Osteoblast (primary cell): ENCODE results near the gene FTH1. TPM values are rescaled to one million over a fixed set of nuclear protein-coding genes. Genes with fewer than 3 reads are reported as not detected.
"Not testable (repeated sequence)": the region's sequence is repeated elsewhere in the genome, so short reads cannot be mapped to it uniquely, and the experiment has no call there.

Experiments
- DNase-seq: peaks from one replicate; pipeline ENCODE4 v3.0.0; 2011; ENCODE audit warnings: low spot score, mixed read lengths; ENCODE audit not compliant: insufficient read length; ENCODE audit errors: missing footprints
- H2AFZ ChIP-seq: 2 replicates; pipeline ENCODE4 v1.6.0; 2011; ENCODE audit warnings: mild to moderate bottlenecking, low read length
- H3K27ac ChIP-seq: 2 replicates; pipeline ENCODE4 v1.5.1; 2011; ENCODE audit warnings: mild to moderate bottlenecking, low read depth, low read length, moderate library complexity
- H3K27me3 ChIP-seq: 2 replicates; pipeline ENCODE4 v1.6.0; 2012; ENCODE audit warnings: mild to moderate bottlenecking, control low read depth, inconsistent platforms, low read length, moderate library complexity; ENCODE audit not compliant: insufficient read depth
- H3K36me3 ChIP-seq: 2 replicates; pipeline ENCODE4 v1.5.1; 2011; ENCODE audit warnings: mild to moderate bottlenecking, low read length, control low read depth, moderate library complexity; ENCODE audit not compliant: insufficient read depth
- H3K4me1 ChIP-seq: 2 replicates; pipeline ENCODE4 v1.5.1; 2011; ENCODE audit warnings: mild to moderate bottlenecking, low read length, control low read depth, moderate library complexity; ENCODE audit not compliant: insufficient read depth
- H3K4me2 ChIP-seq: 2 replicates; pipeline ENCODE4 v1.6.0; 2011; ENCODE audit warnings: mild to moderate bottlenecking, low read length; ENCODE audit not compliant: insufficient read depth
- H3K4me3 ChIP-seq: fragments of 200-600 bp; sonication (generic); 3 replicates; pipeline ENCODE4 v1.5.1; 2012; ENCODE audit warnings: mild to moderate bottlenecking, low read length, inconsistent platforms; ENCODE audit not compliant: insufficient read depth
- H3K79me2 ChIP-seq: 2 replicates; pipeline ENCODE4 v1.6.0; 2012; ENCODE audit warnings: mild to moderate bottlenecking, low read length, control low read depth, inconsistent platforms; ENCODE audit not compliant: insufficient read depth
- H3K9me3 ChIP-seq: 2 replicates; pipeline ENCODE4 v1.5.1; 2011; ENCODE audit warnings: low read depth, low read length, control low read depth
- H4K20me1 ChIP-seq: 2 replicates; pipeline ENCODE4 v1.6.0; 2012; ENCODE audit warnings: mild to moderate bottlenecking, low read length, control low read depth; ENCODE audit not compliant: insufficient read depth
- total RNA-seq: library from RNA; depleted of rRNA; stranded (reverse); fragments of >200 nt; gene quantifications from 2 replicates; pipeline ENCODE4 v1.2.3, GENCODE V29; 2012
- TF ChIP-seq, protein P1 (sequence below): IDR thresholded peaks from 2 replicates; pipeline ENCODE4 v1.5.1; 2011; ENCODE audit warnings: mild to moderate bottlenecking, low read depth, low read length, moderate library complexity; ENCODE audit errors: extremely low read depth

The FTH1 gene
- total RNA-seq, 1 donor, result 1,507 TPM

DNA sequence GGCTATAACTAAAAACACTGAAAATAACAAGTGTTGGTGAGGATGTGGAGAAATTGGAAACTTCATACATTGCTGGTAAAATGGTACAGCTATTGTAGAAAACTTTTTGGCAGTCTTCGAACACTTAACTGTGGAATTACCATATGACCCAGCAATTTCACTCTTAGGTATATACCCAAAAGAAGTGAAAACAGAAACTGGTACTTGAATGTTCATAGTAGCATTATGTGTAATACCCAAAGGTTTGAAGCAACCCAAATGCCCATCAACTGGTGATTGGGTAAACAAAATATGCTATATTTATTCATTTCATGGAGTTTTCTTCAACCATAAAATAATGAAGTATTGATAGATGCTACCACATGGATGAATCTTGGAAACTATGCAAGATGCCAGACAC, 40.8 kb upstream of the FTH1 start:
- Histone ChIP-seq H3K27me3 (no peaks in the 10 kb centered on the region), H3K4me2 (no peak overlapping the region), H3K9me3 (no peaks in the 10 kb centered on the region), H3K79me2 (no peaks in the 10 kb centered on the region), H3K4me1 (peaks cover 29% of the 10 kb centered on the region), H3K4me3 (no peak overlapping the region), H2AFZ (no peak overlapping the region), H4K20me1 (no peaks in the 10 kb centered on the region), H3K36me3 (no peaks in the 10 kb centered on the region), H3K27ac (no peak overlapping the region)
- TF ChIP-seq, protein P1, sequence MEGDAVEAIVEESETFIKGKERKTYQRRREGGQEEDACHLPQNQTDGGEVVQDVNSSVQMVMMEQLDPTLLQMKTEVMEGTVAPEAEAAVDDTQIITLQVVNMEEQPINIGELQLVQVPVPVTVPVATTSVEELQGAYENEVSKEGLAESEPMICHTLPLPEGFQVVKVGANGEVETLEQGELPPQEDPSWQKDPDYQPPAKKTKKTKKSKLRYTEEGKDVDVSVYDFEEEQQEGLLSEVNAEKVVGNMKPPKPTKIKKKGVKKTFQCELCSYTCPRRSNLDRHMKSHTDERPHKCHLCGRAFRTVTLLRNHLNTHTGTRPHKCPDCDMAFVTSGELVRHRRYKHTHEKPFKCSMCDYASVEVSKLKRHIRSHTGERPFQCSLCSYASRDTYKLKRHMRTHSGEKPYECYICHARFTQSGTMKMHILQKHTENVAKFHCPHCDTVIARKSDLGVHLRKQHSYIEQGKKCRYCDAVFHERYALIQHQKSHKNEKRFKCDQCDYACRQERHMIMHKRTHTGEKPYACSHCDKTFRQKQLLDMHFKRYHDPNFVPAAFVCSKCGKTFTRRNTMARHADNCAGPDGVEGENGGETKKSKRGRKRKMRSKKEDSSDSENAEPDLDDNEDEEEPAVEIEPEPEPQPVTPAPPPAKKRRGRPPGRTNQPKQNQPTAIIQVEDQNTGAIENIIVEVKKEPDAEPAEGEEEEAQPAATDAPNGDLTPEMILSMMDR, result no peak
- DNase-seq, result no peak

GRCh38 chr11:62004473-62004872, 37.0 kb upstream of the FTH1 start:
- peak; percentile 84 for DNase-seq
- H3K4me1 ChIP-seq, result peaks cover 18% of the 10 kb centered on the region
- H3K27ac ChIP-seq, result peak overlapping the region; percentile 65
- H3K36me3 ChIP-seq, result no peaks in the 10 kb centered on the region
- TF ChIP-seq, protein P1, result no peak
- peak overlapping the region; percentile 39 for H3K4me3 ChIP-seq
- H3K27me3 ChIP-seq, result no peaks in the 10 kb centered on the region
- H4K20me1 ChIP-seq, result no peaks in the 10 kb centered on the region
- peaks cover under 1% of the 10 kb centered on the region for H3K9me3 ChIP-seq
- peak overlapping the region; percentile 39 for H3K4me2 ChIP-seq
- no peak overlapping the region for H2AFZ ChIP-seq
- H3K79me2 ChIP-seq, result no peaks in the 10 kb centered on the region

DNA sequence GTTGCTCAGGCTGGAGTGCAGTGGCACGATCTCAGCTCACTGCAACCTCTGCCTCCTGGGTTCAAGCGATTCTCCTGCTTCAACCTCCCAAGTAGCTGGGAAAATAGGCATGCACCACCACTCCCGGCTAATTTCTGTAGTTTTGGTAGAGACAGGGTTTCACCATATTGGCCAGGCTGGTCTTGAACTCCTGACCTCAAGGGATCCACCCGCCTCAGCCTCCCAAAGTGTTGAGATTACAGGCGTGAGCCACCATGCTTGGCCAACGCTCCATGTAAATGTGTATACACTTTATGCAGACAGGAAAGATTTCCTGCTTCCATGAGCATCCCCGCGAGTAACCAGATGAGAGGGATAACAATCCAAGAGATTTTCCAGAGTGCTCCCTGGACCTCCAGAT, 34.8 kb upstream of the FTH1 start:
- not testable (repeated sequence) for H3K79me2 ChIP-seq, H3K9me3 ChIP-seq, H3K27ac ChIP-seq, H4K20me1 ChIP-seq, H2AFZ ChIP-seq, H3K36me3 ChIP-seq, H3K27me3 ChIP-seq, DNase-seq, H3K4me2 ChIP-seq, H3K4me3 ChIP-seq
- peaks cover 18% of the 10 kb centered on the region for H3K4me1 ChIP-seq

DNA sequence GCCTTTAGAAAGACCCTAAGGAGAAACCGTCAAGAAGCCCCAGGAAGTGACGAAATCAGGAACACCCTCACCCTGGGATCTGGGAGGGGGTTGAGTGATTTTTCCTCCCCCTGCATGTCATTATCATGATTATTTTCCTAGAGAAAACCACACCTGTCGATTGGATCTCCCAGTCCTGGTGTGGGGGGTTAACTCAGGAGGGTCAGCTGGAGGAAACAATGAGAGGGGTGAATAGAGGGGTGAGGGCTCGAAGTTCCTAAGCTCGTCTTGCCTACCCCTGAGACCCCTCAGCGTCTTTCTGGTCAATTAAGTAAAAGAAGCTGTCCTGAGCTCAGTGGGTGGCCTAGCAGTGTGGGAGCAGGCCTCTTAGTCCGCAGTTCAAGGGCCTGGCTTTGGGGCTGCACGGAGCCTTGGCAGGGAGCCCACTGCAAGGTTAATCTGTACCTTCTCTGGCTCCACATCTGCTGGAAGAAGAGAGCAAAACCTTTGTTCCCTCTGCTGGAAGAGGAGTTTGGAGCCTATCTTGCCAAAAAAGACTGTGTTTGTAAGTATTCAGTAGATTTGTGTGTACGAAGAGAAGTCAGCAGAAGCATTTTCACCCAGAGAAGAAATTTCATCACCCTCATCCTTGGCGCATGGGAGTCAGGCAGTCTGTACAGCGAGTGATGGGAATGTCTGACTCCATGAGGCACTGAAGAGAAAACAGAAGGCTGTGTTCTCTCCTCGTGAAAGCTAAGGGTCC, 34.2 kb upstream of the FTH1 start:
- H3K79me2 ChIP-seq, result no peaks in the 10 kb centered on the region
- no peak overlapping the region for H2AFZ ChIP-seq
- no peaks in the 10 kb centered on the region for H3K36me3 ChIP-seq
- H3K4me2 ChIP-seq, result no peak overlapping the region
- no peak overlapping the region for H3K27ac ChIP-seq
- H3K9me3 ChIP-seq, result peaks cover 5% of the 10 kb centered on the region
- DNase-seq, result no peak
- no peaks in the 10 kb centered on the region for H3K27me3 ChIP-seq
- H3K4me1 ChIP-seq, result peaks cover 18% of the 10 kb centered on the region
- H4K20me1 ChIP-seq, result no peaks in the 10 kb centered on the region
- TF ChIP-seq, protein P1, result no peak
- no peak overlapping the region for H3K4me3 ChIP-seq
